Stimulated activated CD4-positive, alpha-beta T cell treated with anti-CD3 and anti-CD28 coated beads, Interleukin-2, amount 100 ng/mL, for 48 hours (primary cell): ENCODE data around the gene TRHDE.
"Not testable (repeated sequence)": the region's sequence is repeated elsewhere in the genome, so short reads cannot be mapped to it uniquely, and the experiment has no call there.

ENCODE experiments used
- DNase-seq, 2 donors: peaks; one replicate each; pipeline ENCODE4 v3.0.0-alpha.2; 2020

The TRHDE gene

DNA sequence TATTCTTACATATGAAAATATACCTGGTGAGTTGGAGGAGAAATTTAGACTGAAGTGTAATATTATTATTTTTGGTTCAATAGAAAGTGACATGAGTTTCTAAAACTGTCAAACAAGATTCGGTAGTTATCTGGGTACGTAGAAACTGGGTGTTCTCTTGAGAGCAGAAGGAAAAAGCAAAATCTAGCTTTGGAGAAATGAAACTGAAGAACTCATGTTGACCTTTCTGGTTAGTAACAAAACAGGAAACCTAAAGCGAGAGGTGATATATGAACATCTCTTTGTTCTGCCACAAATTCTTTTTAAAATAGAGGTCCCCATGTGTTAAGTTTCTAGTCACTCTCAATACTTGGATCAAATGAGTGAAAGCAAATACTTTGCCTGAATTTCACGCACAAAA is 401.7 kb downstream of the TRHDE start:
- DNase-seq: no peak

GRCh38 chr12:72676556-72676955 is 404.4 kb downstream of the TRHDE start:
- DNase-seq: no peak

DNA sequence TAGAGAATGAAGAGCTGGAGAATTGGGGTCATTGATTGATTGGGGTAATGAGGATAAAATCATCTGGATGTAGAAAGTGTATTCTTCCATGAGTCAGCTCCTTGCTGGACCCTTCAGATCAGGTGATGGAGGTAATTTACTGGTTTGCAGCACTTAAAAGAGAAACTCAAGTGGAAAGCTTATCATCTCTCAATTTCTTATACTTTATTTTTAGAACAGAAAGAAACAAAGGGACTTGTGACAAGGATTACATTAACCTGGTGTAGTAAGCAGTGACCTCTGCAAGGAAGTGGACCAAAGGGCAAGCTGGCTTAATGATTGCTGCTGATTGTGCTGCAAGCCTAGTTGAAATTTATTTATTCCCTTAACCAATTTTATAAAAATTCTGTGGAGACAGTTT is 405.0 kb downstream of the TRHDE start:
- DNase-seq: no peak

DNA sequence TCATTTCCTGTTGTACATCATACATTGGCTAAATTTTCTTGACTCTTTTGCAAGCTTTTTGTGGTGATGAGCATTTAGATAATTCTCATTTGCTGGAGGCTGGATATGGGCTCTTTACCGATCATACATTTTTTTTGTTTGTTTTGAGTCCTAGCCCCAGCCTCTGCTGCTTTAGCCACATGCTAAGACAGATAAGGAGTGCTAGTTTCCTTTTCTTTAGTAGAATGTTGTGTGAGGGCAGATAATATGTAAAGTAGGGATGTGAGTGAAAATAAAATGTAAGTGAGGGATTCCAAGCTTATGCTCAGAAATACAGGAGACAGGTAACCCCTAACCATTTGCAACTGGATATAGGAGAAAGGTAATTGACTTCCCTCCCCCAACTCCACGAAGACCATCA is 405.7 kb downstream of the TRHDE start:
- DNase-seq: no peak

DNA sequence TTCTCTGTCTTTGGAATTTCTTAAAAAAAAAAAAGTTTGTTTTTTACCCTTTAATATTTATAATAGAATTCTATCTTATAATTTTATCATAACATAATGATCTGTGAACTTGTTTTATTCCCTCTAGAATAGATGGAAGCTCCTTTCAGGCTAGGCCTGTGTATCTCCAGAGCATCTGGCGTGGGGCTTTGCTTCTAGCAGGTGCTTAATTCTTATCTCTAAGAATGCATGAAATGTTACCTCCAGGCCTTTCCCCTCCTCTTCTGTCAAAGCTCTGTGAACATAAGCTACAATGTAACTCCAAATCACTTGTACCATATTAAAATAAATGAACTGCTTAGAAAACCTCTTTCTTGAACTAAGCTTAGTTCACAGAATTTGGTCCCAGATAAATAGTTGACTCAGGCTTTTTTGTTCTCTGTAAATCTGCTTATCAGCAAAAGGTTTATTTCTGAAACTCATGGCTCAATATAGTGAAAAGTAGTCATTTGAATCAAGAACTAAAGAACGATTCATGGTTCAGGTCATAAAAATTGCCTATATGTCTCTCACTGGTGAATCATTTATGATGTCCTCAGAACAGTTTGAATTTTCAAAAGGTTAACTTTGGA is 407.1 kb downstream of the TRHDE start:
- no peak for DNase-seq

DNA sequence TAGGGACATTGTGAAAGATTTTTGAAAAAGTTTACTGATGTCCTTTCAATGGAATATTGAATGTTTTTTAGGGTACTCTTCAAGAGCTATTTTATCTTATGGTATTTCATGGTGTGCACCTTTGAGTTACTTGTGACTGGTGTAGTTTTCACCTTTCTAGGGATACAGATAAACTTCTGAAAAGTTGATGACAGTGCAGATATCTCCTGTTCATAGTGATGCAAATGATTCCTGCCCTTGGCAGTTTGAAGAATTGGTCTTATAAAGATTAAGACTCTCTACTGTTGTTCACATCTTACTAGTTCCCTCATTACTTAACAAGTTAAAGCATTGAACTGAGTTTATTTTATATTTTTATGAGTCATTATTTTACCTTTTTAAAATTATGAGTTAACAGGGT is 408.9 kb downstream of the TRHDE start:
- no peak for DNase-seq

DNA sequence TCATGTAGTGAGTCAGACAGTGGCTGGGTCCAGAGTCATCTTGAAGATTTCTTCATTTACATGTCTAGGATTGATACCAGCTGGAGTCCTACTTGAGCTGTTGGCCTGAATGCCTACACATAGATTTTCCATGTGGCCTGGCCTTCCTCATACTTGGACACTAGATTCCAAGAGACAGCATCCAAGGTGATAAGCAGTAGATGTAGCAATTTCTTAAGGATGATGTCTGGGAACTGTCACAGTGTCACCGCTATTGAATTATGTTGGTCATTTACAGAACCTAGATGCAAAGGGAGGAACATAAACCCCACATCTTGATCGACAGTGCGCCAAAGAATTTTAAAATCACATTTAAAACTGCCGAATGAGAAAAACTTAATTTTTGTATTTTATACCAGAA is 412.3 kb downstream of the TRHDE start:
- DNase-seq: no peak

GRCh38 chr12:72692338-72692737 is 420.2 kb downstream of the TRHDE start:
- no peak for DNase-seq

DNA sequence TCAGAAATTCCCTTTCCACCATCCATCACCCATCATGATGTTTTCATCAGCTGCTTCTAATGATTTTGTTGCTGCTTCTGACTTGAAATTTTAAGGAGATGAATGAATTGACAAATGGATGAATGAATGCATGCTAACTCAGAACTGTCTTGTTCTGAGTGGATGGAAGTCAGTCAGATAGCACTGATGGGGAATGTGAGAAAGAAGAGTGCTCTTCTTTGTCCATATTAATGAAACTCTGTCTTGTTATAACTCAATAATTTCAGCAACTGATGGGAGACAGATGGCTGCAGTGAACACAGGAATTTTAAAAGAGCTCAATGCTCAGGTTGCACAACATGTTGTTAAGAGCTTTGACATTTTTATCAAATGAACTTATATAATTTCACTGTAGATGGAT is 422.0 kb downstream of the TRHDE start:
- DNase-seq: no peak

- no peak for DNase-seq
Measured at GRCh38 chr12:72699362-72699761, 427.2 kb downstream of the TRHDE start.

- not testable (repeated sequence) for DNase-seq
Measured at GRCh38 chr12:72712025-72712424, 439.9 kb downstream of the TRHDE start.

- DNase-seq: no peak
Measured at GRCh38 chr12:72716221-72716620, 444.1 kb downstream of the TRHDE start.

- no peak for DNase-seq
Measured at GRCh38 chr12:72717036-72717435, 444.9 kb downstream of the TRHDE start.
